CD4-positive, alpha-beta T cell treated with Interleukin-15 for 1 hour (primary cell): ENCODE results near the gene MAGI2.

Experiments used
- DNase-seq: peaks from one replicate; pipeline ENCODE4 v3.0.0-alpha.2; 2020

MAGI2 gene

DNA sequence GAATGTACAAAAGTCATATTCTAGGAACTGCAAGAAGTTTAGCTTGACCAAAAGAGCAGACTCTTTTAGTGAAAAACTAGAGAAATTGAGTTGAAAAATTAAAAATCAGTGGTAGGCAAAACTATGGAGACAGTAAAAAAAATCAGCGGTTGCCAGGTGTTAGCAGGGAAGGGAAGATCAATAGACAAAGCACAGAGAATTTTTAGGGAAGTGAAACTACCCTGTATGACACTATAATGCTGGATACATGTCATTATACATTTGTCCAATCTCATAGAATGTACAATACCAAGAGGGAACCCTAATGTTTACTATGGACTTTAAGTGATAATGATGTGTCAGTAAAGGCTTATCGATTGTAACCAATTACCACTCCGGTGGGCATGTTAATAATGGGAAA lies 761.9 kb downstream of the MAGI2 start:
- no peak for DNase-seq

DNA sequence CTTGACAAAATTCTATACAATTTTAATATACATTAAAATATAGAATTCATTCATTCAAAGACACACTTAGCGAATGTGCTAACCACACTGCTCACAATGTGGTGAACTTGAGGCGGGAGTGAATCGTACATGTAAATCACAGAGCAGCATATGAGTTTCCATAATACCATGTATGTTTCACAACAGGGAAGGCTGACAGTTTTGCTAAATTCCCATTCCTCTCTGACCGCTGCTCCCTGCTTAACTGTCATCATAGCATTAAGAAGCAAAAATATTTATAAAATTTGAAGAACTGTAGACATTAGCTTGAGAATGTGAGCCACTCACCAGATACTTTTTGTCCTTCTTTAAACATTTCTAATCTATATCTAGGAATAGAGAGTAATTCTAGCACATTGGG lies 763.3 kb downstream of the MAGI2 start:
- DNase-seq: no peak

DNA sequence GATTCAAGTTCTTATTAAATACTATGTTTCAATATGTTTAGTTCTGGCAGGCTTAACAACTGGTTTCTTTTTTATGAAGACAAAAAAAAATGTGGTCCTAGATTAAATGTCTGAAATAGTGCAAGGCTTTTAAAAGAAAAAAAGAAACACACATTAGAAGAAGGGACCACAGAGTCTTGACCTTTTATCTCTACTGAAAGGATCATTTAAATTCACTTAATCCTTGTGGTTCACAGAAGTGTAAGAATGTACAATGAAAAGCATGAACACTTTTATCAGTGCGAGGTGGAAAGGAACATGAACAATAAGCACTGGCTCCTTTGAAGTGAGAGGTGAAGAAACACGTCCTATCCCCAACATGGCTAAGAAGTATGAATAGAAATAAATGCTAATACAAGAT lies 765.1 kb downstream of the MAGI2 start:
- DNase-seq: no peak

DNA sequence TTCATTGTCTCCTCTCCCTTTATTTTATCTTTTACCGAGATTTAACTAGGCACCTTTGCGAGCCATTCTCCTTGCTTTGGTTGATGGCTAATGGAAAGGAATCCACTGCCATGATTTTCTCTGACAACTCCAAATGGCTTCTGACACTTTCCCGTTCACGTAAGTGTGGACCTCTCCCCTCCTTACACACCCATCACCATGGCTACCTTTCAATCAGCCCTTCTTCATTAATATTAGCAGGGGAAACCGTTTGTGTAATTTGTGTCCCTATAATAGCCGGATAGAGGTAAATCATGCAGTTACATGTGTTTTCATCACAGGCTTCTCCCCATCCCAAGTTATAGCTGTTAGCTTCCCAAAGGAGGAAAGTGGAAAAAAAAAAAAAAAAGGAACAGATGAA lies 767.3 kb downstream of the MAGI2 start:
- no peak for DNase-seq

DNA sequence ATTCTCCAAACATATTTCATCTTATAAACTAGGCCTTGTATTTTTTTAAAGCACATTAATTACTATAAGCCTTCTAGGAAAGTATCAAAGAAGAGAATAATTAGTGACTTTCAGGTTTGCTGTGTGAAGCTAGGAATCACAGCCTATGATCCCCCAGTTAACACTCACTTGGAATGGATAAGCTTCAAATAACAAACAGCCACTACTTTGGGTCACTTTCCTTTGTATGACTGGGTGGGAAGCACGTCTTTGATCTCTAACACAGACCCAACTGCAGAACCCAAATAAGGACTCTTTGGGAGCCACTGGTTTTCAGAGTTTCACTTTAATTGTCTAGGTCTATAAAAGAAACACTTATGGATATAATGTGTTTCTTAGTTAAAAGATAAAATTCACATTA lies 769.3 kb downstream of the MAGI2 start:
- DNase-seq: no peak

DNA sequence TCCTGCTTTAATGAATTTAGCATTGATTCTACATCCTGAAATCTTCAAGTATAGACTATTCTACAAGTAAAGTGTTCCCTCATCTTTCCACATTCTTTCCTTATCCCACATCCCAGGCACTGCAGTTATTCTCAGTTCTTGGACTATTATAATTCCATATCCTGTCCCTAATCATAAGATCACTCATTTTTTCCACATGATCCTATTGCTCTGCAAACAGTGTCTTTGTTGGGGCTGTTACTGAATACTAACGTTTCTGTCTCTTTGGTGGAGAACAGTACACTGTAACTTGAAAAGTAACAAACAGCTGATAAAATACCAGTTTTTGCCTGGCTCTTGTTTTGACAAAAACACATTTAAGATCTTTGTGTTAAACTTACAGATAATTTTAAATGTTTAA lies 769.9 kb downstream of the MAGI2 start:
- DNase-seq: no peak

DNA sequence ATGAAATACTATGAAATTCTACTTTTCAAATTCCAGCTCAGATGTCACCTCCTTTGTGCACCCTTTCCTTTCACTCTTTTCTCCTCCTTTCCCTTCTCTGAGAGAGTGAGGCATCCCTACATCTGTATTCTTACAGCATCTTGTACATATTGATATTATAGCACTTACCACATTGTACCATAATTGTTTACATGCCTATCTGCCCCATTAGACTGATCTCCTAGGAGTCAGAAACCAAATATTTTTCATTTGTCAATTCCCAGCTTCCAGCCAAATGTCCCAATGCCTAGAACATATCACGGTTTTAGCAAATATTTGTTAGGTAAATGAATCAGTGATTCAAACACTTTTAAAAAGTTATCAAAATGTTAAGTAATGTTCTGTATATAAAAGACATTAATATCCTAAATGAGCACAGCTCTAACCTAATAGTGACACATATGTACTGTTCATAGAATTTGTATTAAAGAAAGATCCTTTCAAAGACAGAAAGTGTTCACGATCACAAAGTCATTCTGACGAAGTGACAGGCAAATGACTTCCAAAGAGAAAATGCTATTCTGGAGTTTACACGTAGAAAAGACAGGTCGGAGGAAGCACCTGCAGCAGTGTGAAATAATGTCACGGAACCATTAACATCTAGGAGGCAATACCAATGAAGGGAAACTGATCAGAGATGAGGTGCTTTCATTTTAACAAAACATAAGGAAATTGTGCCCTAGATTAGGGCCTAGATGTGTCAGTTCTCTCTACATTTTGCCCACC lies 774.2 kb downstream of the MAGI2 start:
- no peak for DNase-seq

DNA sequence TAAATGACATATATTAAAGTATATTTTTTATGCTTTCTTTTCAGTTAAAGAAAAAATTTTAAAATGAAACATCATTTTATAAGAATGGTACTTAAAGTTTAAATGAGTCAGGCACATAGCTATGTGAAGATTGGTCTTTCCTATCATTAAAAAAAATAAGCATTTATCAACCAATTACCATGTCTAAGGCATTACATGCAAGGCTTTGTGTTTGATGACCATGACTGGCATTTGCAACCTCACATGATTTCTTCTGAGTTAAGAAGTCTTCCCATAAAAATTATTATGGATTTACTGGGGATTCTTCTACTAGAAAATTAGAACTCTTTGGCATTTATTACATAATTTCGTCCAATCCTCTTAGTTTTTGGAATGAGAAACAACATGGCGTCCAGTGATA lies 776.1 kb downstream of the MAGI2 start:
- no peak for DNase-seq

DNA sequence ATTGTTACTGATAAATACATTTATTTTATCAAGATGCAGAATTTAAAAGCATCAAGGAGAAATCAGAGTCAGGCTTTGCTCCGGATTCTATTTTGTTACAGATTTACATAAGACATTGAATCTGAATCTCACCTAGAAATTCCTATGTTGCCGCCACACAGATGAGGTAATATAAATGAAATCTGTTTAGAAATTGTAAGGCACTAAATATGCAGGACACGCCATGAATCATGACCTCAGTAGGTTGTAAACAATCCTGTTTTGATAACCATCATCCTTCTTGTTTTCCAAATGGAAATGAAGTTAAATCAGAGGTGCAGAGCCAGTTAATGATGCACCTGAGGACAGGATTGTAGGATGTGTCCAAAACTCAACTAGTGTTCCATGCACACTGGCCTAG lies 778.0 kb downstream of the MAGI2 start:
- DNase-seq: no peak

DNA sequence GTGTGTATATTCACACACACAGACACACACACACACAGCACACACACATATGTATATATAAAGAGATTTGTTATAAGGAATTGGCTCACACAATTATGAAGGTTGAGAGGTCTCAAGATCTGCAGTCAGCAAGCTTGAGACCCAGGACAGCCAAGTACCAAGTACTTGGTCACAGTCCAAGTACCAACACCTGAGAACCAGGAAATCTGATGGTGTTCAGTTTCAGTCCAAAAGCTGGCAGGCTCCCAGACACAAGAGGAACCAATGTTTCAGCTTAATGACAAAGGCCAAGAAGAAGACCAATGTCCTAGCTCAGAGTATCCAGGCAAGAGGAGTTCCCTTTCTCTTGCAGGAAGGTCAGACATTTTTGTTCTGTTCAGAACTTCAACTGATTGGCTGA lies 780.2 kb downstream of the MAGI2 start:
- DNase-seq: no peak

DNA sequence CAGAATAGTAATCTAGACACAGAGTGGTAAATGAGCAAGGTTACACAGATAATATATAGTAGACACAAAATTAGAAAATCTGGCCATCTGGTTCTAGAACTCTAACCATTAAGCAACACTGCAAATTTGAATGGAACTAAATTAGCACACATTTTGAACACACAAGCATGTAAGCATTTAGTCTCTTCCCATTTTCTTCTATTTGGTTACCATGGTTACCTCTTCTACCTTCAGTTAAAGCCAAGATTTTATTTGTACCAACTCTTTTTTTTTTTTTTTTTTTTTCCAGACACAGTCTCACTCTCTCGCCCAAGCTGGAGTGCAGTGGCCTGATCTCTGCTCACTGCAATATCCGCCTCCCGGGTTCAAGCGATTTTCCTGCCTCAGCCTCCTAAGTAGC lies 790.5 kb downstream of the MAGI2 start:
- DNase-seq: no peak

DNA sequence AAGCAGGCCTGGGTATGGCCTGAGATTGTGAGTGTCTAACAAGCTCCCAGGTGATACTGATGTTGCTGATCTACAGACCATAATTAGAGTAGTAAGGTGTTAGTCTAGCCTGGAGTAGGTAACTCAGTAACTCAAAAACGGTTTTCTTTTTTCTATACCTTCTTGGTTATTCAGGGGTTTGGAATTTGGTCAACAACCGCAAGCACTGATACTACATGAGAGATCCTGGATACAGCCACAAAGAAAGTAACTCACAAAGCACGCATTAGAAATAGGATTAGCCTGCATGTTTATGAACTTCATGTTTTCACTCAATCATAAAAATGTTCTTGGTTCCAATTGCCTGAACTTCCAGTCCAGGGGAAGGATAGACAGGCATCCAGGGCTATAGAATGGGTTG lies 803.5 kb downstream of the MAGI2 start:
- DNase-seq: no peak

DNA sequence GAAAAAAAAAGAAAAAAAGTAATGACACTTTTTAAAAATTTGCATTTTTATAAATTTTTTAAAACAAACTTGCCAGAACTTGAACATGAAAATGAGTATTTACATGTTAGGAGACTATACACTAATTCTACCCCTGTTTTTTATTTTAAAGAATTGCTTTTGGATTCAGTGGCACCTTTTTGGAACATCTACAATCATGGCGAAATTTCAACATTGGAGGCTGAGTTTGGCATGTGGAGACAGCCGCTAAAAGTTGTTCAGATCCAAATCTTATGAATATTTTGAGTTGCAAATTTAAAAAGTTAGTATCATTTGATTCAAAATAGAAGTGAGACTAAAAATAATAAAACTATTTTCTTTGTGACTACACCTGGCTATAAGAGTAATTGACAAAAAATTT lies 804.2 kb downstream of the MAGI2 start:
- no peak for DNase-seq

DNA sequence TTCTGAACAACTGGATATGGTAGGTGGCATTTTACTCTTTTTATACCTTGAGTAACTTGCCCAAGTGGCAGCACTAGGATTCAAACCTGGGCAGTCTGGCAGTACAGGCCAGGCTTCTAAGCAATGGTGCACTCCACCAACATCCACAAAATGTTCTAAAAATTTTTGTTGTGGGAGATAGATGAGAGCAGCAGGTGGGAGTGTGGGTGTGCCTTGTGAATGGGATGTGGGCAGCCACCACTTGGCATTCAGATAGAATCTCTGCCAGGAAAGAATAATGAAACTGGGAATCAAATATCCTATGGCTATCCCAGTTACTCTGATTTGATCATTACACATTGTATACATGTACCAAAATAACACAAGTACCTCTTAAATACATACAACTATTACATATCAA lies 810.7 kb downstream of the MAGI2 start:
- no peak for DNase-seq

DNA sequence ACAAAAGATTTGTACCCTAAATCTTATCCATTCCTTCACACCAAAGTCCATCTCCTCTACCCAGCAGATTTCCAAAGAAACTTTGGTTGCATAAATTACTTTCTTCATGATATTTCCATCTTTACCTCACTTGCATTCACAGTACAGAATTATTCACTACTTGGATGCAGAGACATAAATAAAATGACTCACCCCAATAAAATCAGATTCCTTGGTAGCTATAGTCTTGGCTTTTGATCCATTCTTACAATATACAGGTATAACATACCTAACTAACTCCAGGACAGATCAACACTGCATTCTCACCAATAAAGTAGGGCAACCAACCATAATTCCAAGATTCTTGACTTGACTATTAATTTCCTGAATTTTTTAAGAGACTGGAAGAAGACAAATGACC lies 815.1 kb downstream of the MAGI2 start:
- DNase-seq: no peak

DNA sequence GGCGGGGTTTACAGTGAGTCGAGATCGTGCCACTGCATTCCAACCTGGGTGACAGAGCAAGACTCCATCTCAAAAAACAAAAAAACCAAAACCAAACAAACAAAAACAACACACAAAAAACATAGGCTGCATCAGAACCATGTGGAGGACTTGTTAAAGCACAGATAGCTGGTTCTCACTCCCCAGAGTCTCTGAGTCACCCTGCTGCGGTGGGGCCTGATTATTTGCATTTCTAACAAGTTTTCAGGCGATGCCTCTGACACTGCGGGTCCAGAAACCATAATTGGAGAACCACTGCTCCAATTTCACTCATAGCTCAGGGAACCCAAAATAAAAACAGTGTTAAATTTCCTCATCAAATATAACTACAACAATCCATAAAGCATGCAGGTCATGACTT lies 816.7 kb downstream of the MAGI2 start:
- no peak for DNase-seq

DNA sequence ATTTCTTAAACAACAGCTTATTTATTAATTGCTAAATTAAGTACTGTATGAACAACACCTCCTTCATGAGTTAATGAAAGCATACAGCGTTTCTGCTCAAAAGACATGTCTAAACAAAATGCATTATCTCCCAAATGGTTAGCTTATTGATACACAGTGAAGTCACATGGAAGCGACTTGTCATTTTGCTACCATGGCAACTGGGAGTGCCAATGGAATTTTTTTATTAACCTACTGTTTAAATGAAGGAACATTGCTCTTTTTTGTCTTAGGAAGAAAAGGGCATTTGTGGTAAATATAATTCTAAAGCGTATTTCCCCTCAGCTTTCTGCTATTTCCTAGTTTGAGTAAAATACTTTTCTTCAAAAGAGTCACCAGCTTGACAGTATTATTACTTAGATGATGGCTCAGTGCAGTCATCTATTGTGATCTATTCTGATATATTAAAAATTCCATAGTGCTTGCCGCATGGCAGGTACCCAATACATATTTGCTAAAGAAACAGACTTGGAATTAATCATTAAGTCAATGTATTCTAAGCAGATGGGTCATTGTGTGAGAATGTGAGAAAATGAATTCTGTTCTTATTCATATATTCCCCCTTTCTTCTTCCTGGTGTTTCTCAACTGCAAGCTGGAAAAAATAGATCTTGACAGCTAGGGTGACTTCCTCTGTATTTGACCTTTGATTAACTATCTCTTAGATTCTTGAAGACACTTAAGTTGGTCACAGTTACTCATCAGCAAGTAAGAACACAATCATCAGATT lies 818.3 kb downstream of the MAGI2 start:
- no peak for DNase-seq

DNA sequence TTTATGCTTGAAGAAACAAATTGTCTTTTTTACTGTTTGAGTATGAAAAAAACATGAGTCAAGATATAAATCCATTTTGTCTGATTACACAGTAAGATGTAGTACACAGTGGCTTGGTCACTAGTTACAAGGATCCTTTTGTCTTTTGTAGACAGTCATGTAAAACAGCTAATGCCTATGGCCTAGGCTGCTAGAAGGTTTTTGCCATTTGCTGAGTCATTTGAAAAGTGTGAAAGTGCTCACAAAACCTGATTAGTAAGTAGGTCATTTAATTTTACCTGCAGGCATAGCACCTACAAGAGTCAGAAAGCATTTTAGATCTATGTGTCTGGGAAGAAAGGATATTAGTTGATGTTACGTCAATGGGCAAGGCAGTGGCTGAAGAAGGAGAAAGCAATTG lies 819.4 kb downstream of the MAGI2 start:
- DNase-seq: no peak

DNA sequence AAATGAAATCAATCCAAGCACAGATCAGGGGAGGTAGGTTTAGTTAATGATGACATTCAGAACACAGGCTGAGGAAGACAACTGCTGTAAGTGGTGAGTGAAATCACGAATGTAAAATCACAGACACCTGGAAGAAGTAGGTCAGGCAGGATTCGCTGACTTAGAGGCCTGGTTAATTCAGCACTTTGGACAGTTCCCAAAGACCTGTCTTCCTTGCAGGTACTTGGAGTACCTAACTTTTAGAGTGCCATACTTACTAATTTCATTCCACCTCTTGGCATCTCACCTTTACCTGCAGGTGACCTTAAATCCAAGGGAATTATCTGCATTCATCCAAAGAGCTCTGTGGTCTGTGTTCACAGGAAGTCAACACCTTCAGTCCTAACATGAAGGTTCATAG lies 832.5 kb downstream of the MAGI2 start:
- DNase-seq: no peak

DNA sequence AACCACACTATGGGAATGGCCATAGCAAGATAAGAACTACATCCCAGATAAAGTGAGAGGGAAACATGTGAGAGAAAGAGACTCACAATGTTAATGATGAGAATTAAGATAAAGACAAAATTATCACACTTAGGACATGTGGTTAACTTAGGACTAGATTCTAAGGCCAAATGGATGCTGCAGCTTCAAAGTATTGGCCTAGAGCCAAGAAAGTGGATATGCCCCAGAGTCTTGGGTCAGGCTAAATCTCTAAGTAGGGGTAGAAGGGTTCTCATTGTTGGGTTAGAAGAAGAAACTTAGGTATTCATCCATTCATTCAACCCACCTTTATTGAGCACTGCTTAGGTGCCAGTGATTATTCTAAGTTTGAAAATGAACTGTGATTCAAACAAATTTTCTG lies 836.9 kb downstream of the MAGI2 start:
- no peak for DNase-seq

DNA sequence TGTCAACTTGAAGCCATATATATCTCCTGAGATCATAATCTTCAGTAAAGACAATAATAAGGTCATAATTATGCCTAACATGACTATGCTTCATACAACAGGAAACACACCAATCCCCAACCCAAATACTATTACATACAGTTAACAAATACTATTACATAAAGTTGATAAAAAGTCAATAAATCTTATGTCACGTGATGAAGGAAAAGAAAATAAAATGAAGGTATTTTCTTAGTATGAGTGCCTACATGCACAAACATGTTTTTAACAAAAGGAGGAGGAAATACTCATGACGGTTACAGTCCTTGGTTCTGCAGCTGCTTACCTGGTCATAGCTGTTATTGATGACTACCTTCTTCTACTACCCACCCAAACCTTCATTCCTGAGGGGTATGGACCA lies 844.2 kb downstream of the MAGI2 start:
- DNase-seq: no peak

DNA sequence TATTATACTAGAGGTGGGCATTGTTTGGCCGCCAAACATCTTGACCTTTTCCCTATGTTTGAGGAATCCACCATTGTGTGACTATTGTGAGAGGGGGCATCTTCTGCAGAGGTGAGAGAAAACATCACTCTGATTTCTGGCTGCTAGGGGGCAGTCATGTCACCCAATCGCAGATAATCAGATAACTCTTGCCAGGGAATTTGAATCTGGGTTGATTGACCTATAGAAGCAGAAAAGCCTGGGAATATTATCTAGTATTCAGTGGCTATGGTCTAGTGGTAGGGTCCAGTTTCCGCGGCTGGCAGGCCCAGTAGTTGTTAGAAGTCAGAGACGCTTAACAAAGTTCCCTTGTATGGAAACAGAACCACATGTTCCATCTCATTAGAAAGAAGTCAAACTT lies 846.4 kb downstream of the MAGI2 start:
- DNase-seq: no peak

DNA sequence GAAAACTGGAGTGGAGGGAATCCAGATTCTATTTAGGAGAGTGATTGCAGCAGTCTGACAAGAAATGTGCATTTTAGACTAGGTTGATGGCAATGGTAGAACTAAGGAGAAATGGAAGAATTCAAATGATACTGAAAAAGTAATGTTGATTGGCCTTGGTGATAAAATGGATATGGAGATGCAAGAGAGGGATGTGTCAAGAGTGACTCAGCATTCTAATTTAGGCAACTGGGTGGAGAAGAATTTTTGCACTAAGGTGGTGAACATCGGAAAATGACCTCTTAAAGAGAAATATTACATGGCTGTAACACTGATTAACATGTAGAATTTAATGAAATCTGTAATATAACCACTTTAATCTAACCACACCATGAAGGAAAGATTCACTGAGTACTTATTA lies 848.3 kb downstream of the MAGI2 start:
- DNase-seq: no peak

DNA sequence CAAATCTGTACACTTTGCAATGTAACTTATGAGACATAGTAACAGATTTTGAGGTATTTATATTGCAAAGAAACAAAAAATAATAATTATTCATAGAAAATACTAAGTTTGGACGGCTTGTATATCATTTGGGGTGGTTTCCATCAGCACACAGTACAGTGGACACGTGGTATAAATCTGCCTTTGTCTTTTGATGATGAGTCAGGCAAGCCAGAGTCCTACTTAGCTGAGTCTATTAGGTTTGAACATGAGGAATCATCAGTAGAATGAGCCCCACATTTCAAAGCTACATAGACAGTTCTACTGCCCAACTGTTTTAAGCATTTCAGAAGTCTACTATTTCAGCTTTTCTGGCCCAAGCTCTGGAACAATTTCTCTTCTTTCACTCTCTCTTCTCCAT lies 851.7 kb downstream of the MAGI2 start:
- DNase-seq: no peak

DNA sequence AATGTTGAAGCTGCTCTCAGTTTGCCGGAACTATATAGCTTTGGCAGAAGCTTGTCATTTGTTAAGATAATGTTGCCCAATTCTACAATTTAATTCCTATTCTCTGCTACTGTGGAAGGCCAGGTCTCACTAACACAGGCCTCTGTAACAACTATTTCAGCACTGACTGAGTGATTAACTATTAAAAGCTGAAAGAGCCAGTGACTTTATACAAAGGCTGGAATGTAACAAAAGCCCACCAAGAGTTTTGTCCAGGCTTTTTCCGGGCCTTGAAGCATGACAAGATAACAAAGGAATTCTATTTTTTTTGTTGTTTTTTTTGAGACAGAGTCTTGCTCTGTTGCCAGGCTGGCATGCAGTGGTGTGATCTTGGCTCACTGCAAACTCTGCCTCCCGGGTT lies 859.3 kb downstream of the MAGI2 start:
- DNase-seq: no peak
